Hepatocyte (in vitro differentiated cells): ENCODE data around the gene TSN. TPM values are rescaled to one million over a fixed set of nuclear protein-coding genes. Genes with fewer than 3 reads are reported as not detected.

Experiments
- DNase-seq: peaks from one replicate; pipeline ENCODE4 v3.0.0-alpha.2; 2016; ENCODE audit warnings: low spot score
- H2AFZ ChIP-seq: fragments of 200-600 bp; sonication (generic); 2 replicates; pipeline ENCODE4 v1.6.0; 2016; ENCODE audit warnings: antibody characterized with exemption, mild to moderate bottlenecking
- H3K27ac ChIP-seq: fragments of 200-600 bp; sonication (generic); 2 replicates; pipeline ENCODE4 v1.5.1; 2016; ENCODE audit warnings: mild to moderate bottlenecking
- H3K27me3 ChIP-seq: fragments of 200-600 bp; sonication (generic); 2 replicates; pipeline ENCODE4 v1.6.1; 2016
- H3K36me3 ChIP-seq: fragments of 200-600 bp; sonication (generic); replicated peaks from 2 replicates; pipeline ENCODE4 v1.5.1; 2016; ENCODE audit warnings: low read depth; ENCODE audit not compliant: insufficient read depth
- H3K4me1 ChIP-seq: fragments of 200-600 bp; sonication (generic); 2 replicates; pipeline ENCODE4 v1.5.1; 2016; ENCODE audit warnings: mild to moderate bottlenecking, moderate library complexity; ENCODE audit not compliant: insufficient read depth
- H3K4me2 ChIP-seq: fragments of 200-600 bp; sonication (generic); 2 replicates; pipeline ENCODE4 v1.6.0; 2016
- H3K4me3 ChIP-seq: fragments of 200-600 bp; sonication (generic); 2 replicates; pipeline ENCODE4 v1.5.1; 2016; ENCODE audit warnings: mild to moderate bottlenecking
- H3K79me2 ChIP-seq: fragments of 200-600 bp; sonication (generic); 2 replicates; pipeline ENCODE4 v1.6.0; 2017; ENCODE audit warnings: mild to moderate bottlenecking
- H3K9me2 ChIP-seq: fragments of 200-600 bp; sonication (generic); replicated peaks from 2 replicates; pipeline ENCODE4 v1.6.0; 2017; ENCODE audit warnings: mild to moderate bottlenecking; ENCODE audit not compliant: insufficient read depth
- H3K9me3 ChIP-seq: fragments of 200-600 bp; sonication (generic); 2 replicates; pipeline ENCODE4 v1.5.1; 2016; ENCODE audit warnings: low read depth, mild to moderate bottlenecking
- H4K20me1 ChIP-seq: fragments of 200-600 bp; sonication (generic); 2 replicates; pipeline ENCODE4 v1.6.0; 2016; ENCODE audit warnings: mild to moderate bottlenecking; ENCODE audit not compliant: insufficient read depth, poor library complexity, severe bottlenecking
- CTCF ChIP-seq: fragments of 200-600 bp; sonication (generic); IDR thresholded peaks from 2 replicates; pipeline ENCODE4 v1.5.1; 2016; ENCODE audit warnings: antibody characterized with exemption, mild to moderate bottlenecking; ENCODE audit not compliant: poor library complexity
- EZH2 ChIP-seq: fragments of 200-600 bp; sonication (generic); IDR thresholded peaks from 2 replicates; pipeline ENCODE4 v1.6.1; 2016; ENCODE audit warnings: antibody characterized with exemption, mild to moderate bottlenecking, borderline replicate concordance
- EZH2phosphoT487 ChIP-seq: fragments of 200-600 bp; sonication (generic); IDR thresholded peaks from one replicate; pipeline ENCODE4 v1.6.1; 2018; ENCODE audit warnings: antibody characterized with exemption, mild to moderate bottlenecking, low read depth, moderate library complexity; ENCODE audit not compliant: unreplicated experiment, severe bottlenecking
- WGBS: methylation state at CpG from one replicate; pipeline ENCODE4 v1.1.6; 2016; ENCODE audit warnings: low lambda C conversion rate; ENCODE audit errors: missing lambda C conversion rate; 5-methylcytosine and 5-hydroxymethylcytosine counted together
- polyA plus RNA-seq: library from polyadenylated mRNA; unstranded; fragments of >200 nt; fragmentation: Nextera tagmentation; extraction: Ambion mirVana; gene quantifications from 2 replicates; pipeline ENCODE4 v1.2.1, GENCODE V29; 2016
- total RNA-seq: library from RNA; depleted of rRNA; stranded (reverse); fragments of >200 nt; gene quantifications from 2 replicates; pipeline ENCODE4 v1.2.3, GENCODE V29; 2014

The TSN gene
- total and polyA plus RNA-seq, 2 experiments from 2014 or later, result 45.4 to 63.2 TPM

GRCh38 chr2:121735518-121736074 is 19.9 kb upstream of the TSN start:
- H3K79me2 ChIP-seq, result peaks cover 42% of the 10 kb centered on the region
- no peaks in the 10 kb centered on the region for H3K9me3 ChIP-seq
- DNase-seq, result no peak
- TF ChIP-seq EZH2 (no peak), CTCF (peak; percentile 33)
- peak overlapping the region; percentile 80 for H3K4me2 ChIP-seq
- H3K36me3 ChIP-seq, result no peaks in the 10 kb centered on the region
- WGBS, result 42% methylated on average over 10 of the region's 10 CpGs
- H3K4me1 ChIP-seq, result no peaks in the 10 kb centered on the region
- no peaks in the 10 kb centered on the region for H3K27me3 ChIP-seq
- H3K9me2 ChIP-seq, result no peaks in the 10 kb centered on the region
- peak overlapping the region; percentile 38 for H3K4me3 ChIP-seq
- peak overlapping the region; percentile 77 for H3K27ac ChIP-seq
- peak overlapping the region; percentile 53 for H2AFZ ChIP-seq
- no peaks in the 10 kb centered on the region for H4K20me1 ChIP-seq

- Histone ChIP-seq H3K4me3 (peak overlapping the region; percentile 38), H3K79me2 (peaks cover 42% of the 10 kb centered on the region), H3K27ac (peak overlapping the region; percentile 77), H3K9me2 (no peaks in the 10 kb centered on the region), H3K4me2 (peak overlapping the region; percentile 80), H3K4me1 (no peaks in the 10 kb centered on the region), H2AFZ (peak overlapping the region; percentile 53), H3K27me3 (no peaks in the 10 kb centered on the region), H4K20me1 (no peaks in the 10 kb centered on the region), H3K9me3 (no peaks in the 10 kb centered on the region), H3K36me3 (no peaks in the 10 kb centered on the region)
- WGBS, result 0% methylated on average over 8 of the region's 8 CpGs
- DNase-seq, result no peak
- TF ChIP-seq EZH2phosphoT487 (no peak), CTCF (no peak)
These were observed 19.4 kb upstream of the TSN start for GRCh38 chr2:121736140-121736461.

GRCh38 chr2:121736462-121737336 is 18.8 kb upstream of the TSN start, which contains the start of gene NIFK:
Gene NIFK, minus strand, starts transcription at chr2:121736875. Its CDS starts 25 bp downstream, at chr2:121736850.
- Histone ChIP-seq H3K4me3 (peak within 1 kb of the TSS; percentile 38), H3K27me3 (no peaks in the 10 kb centered on the region), H3K27ac (peak within 1 kb of the TSS; percentile 77), H3K4me2 (peak within 1 kb of the TSS; percentile 80), H4K20me1 (no peaks in the 10 kb centered on the region), H3K36me3 (no peaks in the 10 kb centered on the region), H3K9me3 (no peaks in the 10 kb centered on the region), H3K79me2 (peaks cover 42% of the 10 kb centered on the region), H3K9me2 (no peaks in the 10 kb centered on the region), H2AFZ (peak within 1 kb of the TSS; percentile 60), H3K4me1 (no peaks in the 10 kb centered on the region)
- peak; percentile 99 for DNase-seq
- TF ChIP-seq CTCF, result no peak
- no peak for TF ChIP-seq EZH2
- no peak for TF ChIP-seq EZH2phosphoT487
- WGBS, result under 1% methylated on average over 71 of the region's 93 CpGs
